ENCODE measurements around the gene FAM78B.
A peak's percentile ranks its signal among the peaks of the same experiment; 100 is the strongest.

The FAM78B gene

GRCh38 chr1:166175032-166175431, 8.2 kb upstream of the FAM78B start:
- H3K27ac ChIP-seq: no peak overlapping the region
- TF ChIP-seq CTCF (IDR thresholded peaks at IDR 0.05) (no peak), ZFX (IDR thresholded peaks at IDR 0.05; ENCODE audit: borderline replicate concordance) (no peak)

GRCh38 chr1:166174108-166174507, 7.3 kb upstream of the FAM78B start:
- H3K27ac ChIP-seq: no peak overlapping the region
- TF ChIP-seq CTCF (IDR thresholded peaks at IDR 0.05): no peak
- no peak for TF ChIP-seq ZFX (IDR thresholded peaks at IDR 0.05; ENCODE audit: borderline replicate concordance)

- no peak overlapping the region for H3K27ac ChIP-seq
- TF ChIP-seq CTCF (IDR thresholded peaks at IDR 0.05): no peak
- no peak for TF ChIP-seq ZFX (IDR thresholded peaks at IDR 0.05; ENCODE audit: borderline replicate concordance)
These were observed 5.3 kb upstream of the FAM78B start for GRCh38 chr1:166172106-166172505.

GRCh38 chr1:166170726-166171125, 3.9 kb upstream of the FAM78B start:
- no peak overlapping the region for H3K27ac ChIP-seq
- TF ChIP-seq CTCF (IDR thresholded peaks at IDR 0.05): no peak
- TF ChIP-seq ZFX (IDR thresholded peaks at IDR 0.05; ENCODE audit: borderline replicate concordance): no peak

GRCh38 chr1:166170075-166170474, 3.3 kb upstream of the FAM78B start:
- no peak overlapping the region for H3K27ac ChIP-seq
- TF ChIP-seq CTCF (IDR thresholded peaks at IDR 0.05) (no peak), ZFX (IDR thresholded peaks at IDR 0.05; ENCODE audit: borderline replicate concordance) (no peak)

- H3K27ac ChIP-seq: no peak overlapping the region
- TF ChIP-seq ZFX (IDR thresholded peaks at IDR 0.05; ENCODE audit: borderline replicate concordance): no peak
These were observed 2.4 kb upstream of the FAM78B start for GRCh38 chr1:166169182-166169581.

GRCh38 chr1:166167572-166167925, 748 bp upstream of the FAM78B start:
- no peak overlapping the region for H3K27ac ChIP-seq
- TF ChIP-seq ZFX (IDR thresholded peaks at IDR 0.05; ENCODE audit: borderline replicate concordance): no peak
- TF ChIP-seq CTCF (IDR thresholded peaks at IDR 0.05): peak; percentile 26

- TF ChIP-seq CTCF (IDR thresholded peaks at IDR 0.05) (no peak), ZFX (IDR thresholded peaks at IDR 0.05; ENCODE audit: borderline replicate concordance) (no peak)
These were observed 488 bp downstream of the FAM78B start for GRCh38 chr1:166166329-166166697.

More at GRCh38 chr1:166166329-166166697, 488 bp downstream of the FAM78B start:
- H3K27ac ChIP-seq: no peak overlapping the region

All from 22Rv1 (cell line).